ENCODE results near the gene FAHD2A. TPM values are rescaled to one million over a fixed set of nuclear protein-coding genes. Genes with fewer than 3 reads are reported as not detected.
A peak's percentile ranks its signal among the peaks of the same experiment; 100 is the strongest.

Gene FAHD2A
- polyA plus RNA-seq, 4 donors = 27.5 to 162 (median 58.2) TPM

- Histone ChIP-seq H3K27me3 (ENCODE audit: control insufficient read depth in 3 of 3, insufficient read depth in 3 of 3, low read length in 3 of 3) (no peaks in the 10 kb centered on the region), H3K4me3 (ENCODE audit: low read depth in 1 of 3, low read length in 3 of 3) (no peak overlapping the region), H3K9me3 (ENCODE audit: control insufficient read depth in 2 of 2, insufficient read depth in 1 of 2, low read depth in 1 of 2, low read length in 1 of 2) (no peaks in the 10 kb centered on the region), H3K4me1 (ENCODE audit: control insufficient read depth in 3 of 3, insufficient read depth in 2 of 3, low read depth in 1 of 3, low read length in 2 of 3) (peaks cover 4 to 18% (median 8%) of the 10 kb centered on the region in 3 donors), H3K27ac (ENCODE audit: low read depth in 1 of 3, low read length in 2 of 3) (no peak overlapping the region), H3K36me3 (ENCODE audit: control insufficient read depth in 3 of 3, insufficient read depth in 2 of 3, low read depth in 1 of 3, low read length in 3 of 3) (no peaks in the 10 kb centered on the region)
- 80 to 92% (median 85%) methylated on average over 5 of the region's 5 CpGs for WGBS, 3 donors
- FAIRE-seq = no peak
- DNase-seq = no peak
Observed at GRCh38 chr2:95380280-95380679, 22.2 kb upstream of the FAHD2A start.

- Histone ChIP-seq H3K36me3 (ENCODE audit: control insufficient read depth in 3 of 3, insufficient read depth in 2 of 3, low read depth in 1 of 3, low read length in 3 of 3) (no peaks in the 10 kb centered on the region), H3K4me3 (ENCODE audit: low read depth in 1 of 3, low read length in 3 of 3) (no peak overlapping the region), H3K27me3 (ENCODE audit: control insufficient read depth in 3 of 3, insufficient read depth in 3 of 3, low read length in 3 of 3) (no peaks in the 10 kb centered on the region), H3K9me3 (ENCODE audit: control insufficient read depth in 2 of 2, insufficient read depth in 1 of 2, low read depth in 1 of 2, low read length in 1 of 2) (no peaks in the 10 kb centered on the region), H3K4me1 (ENCODE audit: control insufficient read depth in 3 of 3, insufficient read depth in 2 of 3, low read depth in 1 of 3, low read length in 2 of 3) (peaks cover 4 to 21% (median 8%) of the 10 kb centered on the region in 3 donors), H3K27ac (ENCODE audit: low read depth in 1 of 3, low read length in 2 of 3) (no peak overlapping the region)
- WGBS, 3 donors = 91 to 92% (median 91%) methylated on average over 5 of the region's 5 CpGs
- FAIRE-seq (no peak), DNase-seq (no peak)
Observed at GRCh38 chr2:95380731-95381130, 21.8 kb upstream of the FAHD2A start.

- 77 to 87% (median 77%) methylated on average over 21 to 22 of the region's 22 CpGs for WGBS, 3 donors
- peaks cover 4 to 21% (median 8%) of the 10 kb centered on the region in 3 donors for H3K4me1 ChIP-seq (ENCODE audit: control insufficient read depth in 3 of 3, insufficient read depth in 2 of 3, low read depth in 1 of 3, low read length in 2 of 3)
- no peaks in the 10 kb centered on the region for H3K36me3 ChIP-seq (ENCODE audit: control insufficient read depth in 3 of 3, insufficient read depth in 2 of 3, low read depth in 1 of 3, low read length in 3 of 3)
- DNase-seq = peak in 1 of 2 donors; percentile 40
- no peaks in the 10 kb centered on the region for H3K9me3 ChIP-seq (ENCODE audit: control insufficient read depth in 2 of 2, insufficient read depth in 1 of 2, low read depth in 1 of 2, low read length in 1 of 2)
- no peak overlapping the region for H3K27ac ChIP-seq (ENCODE audit: low read depth in 1 of 3, low read length in 2 of 3)
- H3K27me3 ChIP-seq (ENCODE audit: control insufficient read depth in 3 of 3, insufficient read depth in 3 of 3, low read length in 3 of 3) = no peaks in the 10 kb centered on the region
- no peak for FAIRE-seq
- no peak overlapping the region for H3K4me3 ChIP-seq (ENCODE audit: low read depth in 1 of 3, low read length in 3 of 3)
Observed at GRCh38 chr2:95381212-95382191, 21.0 kb upstream of the FAHD2A start.

- Histone ChIP-seq H3K27ac (ENCODE audit: low read depth in 1 of 3, low read length in 2 of 3) (no peak overlapping the region), H3K36me3 (ENCODE audit: control insufficient read depth in 3 of 3, insufficient read depth in 2 of 3, low read depth in 1 of 3, low read length in 3 of 3) (no peaks in the 10 kb centered on the region), H3K27me3 (ENCODE audit: control insufficient read depth in 3 of 3, insufficient read depth in 3 of 3, low read length in 3 of 3) (no peaks in the 10 kb centered on the region), H3K4me3 (ENCODE audit: low read depth in 1 of 3, low read length in 3 of 3) (no peak overlapping the region), H3K9me3 (ENCODE audit: control insufficient read depth in 2 of 2, insufficient read depth in 1 of 2, low read depth in 1 of 2, low read length in 1 of 2) (no peaks in the 10 kb centered on the region), H3K4me1 (ENCODE audit: control insufficient read depth in 3 of 3, insufficient read depth in 2 of 3, low read depth in 1 of 3, low read length in 2 of 3) (peaks cover 4 to 21% (median 8%) of the 10 kb centered on the region in 3 donors)
- FAIRE-seq = no peak
- 92 to 94% (median 94%) methylated on average over 20 of the region's 20 CpGs for WGBS, 3 donors
- no peak for DNase-seq
Observed at GRCh38 chr2:95382192-95382591, 20.3 kb upstream of the FAHD2A start.

GRCh38 chr2:95382686-95383634, 19.5 kb upstream of the FAHD2A start:
- DNase-seq = no peak

GRCh38 chr2:95383635-95384027, 18.9 kb upstream of the FAHD2A start:
- 72 to 85% (median 77%) methylated on average over 9 of the region's 9 CpGs for WGBS, 3 donors
- Histone ChIP-seq H3K27ac (ENCODE audit: low read depth in 1 of 3, low read length in 2 of 3) (no peak overlapping the region), H3K27me3 (ENCODE audit: control insufficient read depth in 3 of 3, insufficient read depth in 3 of 3, low read length in 3 of 3) (no peaks in the 10 kb centered on the region), H3K4me3 (ENCODE audit: low read depth in 1 of 3, low read length in 3 of 3) (no peak overlapping the region), H3K4me1 (ENCODE audit: control insufficient read depth in 3 of 3, insufficient read depth in 2 of 3, low read depth in 1 of 3, low read length in 2 of 3) (peaks cover 4 to 21% (median 8%) of the 10 kb centered on the region in 3 donors), H3K9me3 (ENCODE audit: control insufficient read depth in 2 of 2, insufficient read depth in 1 of 2, low read depth in 1 of 2, low read length in 1 of 2) (no peaks in the 10 kb centered on the region), H3K36me3 (ENCODE audit: control insufficient read depth in 3 of 3, insufficient read depth in 2 of 3, low read depth in 1 of 3, low read length in 3 of 3) (no peaks in the 10 kb centered on the region)
- FAIRE-seq = no peak
- DNase-seq = no peak

More at GRCh38 chr2:95382686-95383634, 19.5 kb upstream of the FAHD2A start:
- Histone ChIP-seq H3K4me1 (ENCODE audit: control insufficient read depth in 3 of 3, insufficient read depth in 2 of 3, low read depth in 1 of 3, low read length in 2 of 3) (peaks cover 4 to 21% (median 8%) of the 10 kb centered on the region in 3 donors), H3K9me3 (ENCODE audit: control insufficient read depth in 2 of 2, insufficient read depth in 1 of 2, low read depth in 1 of 2, low read length in 1 of 2) (no peaks in the 10 kb centered on the region), H3K27me3 (ENCODE audit: control insufficient read depth in 3 of 3, insufficient read depth in 3 of 3, low read length in 3 of 3) (no peaks in the 10 kb centered on the region), H3K36me3 (ENCODE audit: control insufficient read depth in 3 of 3, insufficient read depth in 2 of 3, low read depth in 1 of 3, low read length in 3 of 3) (no peaks in the 10 kb centered on the region), H3K4me3 (ENCODE audit: low read depth in 1 of 3, low read length in 3 of 3) (no peak overlapping the region), H3K27ac (ENCODE audit: low read depth in 1 of 3, low read length in 2 of 3) (no peak overlapping the region)
- FAIRE-seq = no peak
- WGBS, 3 donors = 82 to 86% (median 82%) methylated on average over 14 of the region's 14 CpGs

GRCh38 chr2:95384854-95385569, 17.5 kb upstream of the FAHD2A start:
- FAIRE-seq (no peak), DNase-seq (peak; percentile 51 to 98)
- peak overlapping the region; percentile 33 to 93 (median 33) for H3K27ac ChIP-seq (ENCODE audit: low read depth in 1 of 3, low read length in 2 of 3)
- no peaks in the 10 kb centered on the region for H3K36me3 ChIP-seq (ENCODE audit: control insufficient read depth in 3 of 3, insufficient read depth in 2 of 3, low read depth in 1 of 3, low read length in 3 of 3)
- H3K4me1 ChIP-seq (ENCODE audit: control insufficient read depth in 3 of 3, insufficient read depth in 2 of 3, low read depth in 1 of 3, low read length in 2 of 3) = peaks cover 4 to 31% (median 8%) of the 10 kb centered on the region in 3 donors
- WGBS, 3 donors = 43 to 57% (median 56%) methylated on average over 11 to 12 of the region's 12 CpGs
- H3K27me3 ChIP-seq (ENCODE audit: control insufficient read depth in 3 of 3, insufficient read depth in 3 of 3, low read length in 3 of 3) = no peaks in the 10 kb centered on the region
- no peak overlapping the region for H3K4me3 ChIP-seq (ENCODE audit: low read depth in 1 of 3, low read length in 3 of 3)
- no peaks in the 10 kb centered on the region for H3K9me3 ChIP-seq (ENCODE audit: control insufficient read depth in 2 of 2, insufficient read depth in 1 of 2, low read depth in 1 of 2, low read length in 1 of 2)
